GM19351 (cell line): ENCODE results near the gene MMP25.
"Not testable (repeated sequence)": the region's sequence is repeated elsewhere in the genome, so short reads cannot be mapped to it uniquely, and the experiment has no call there.

Source experiments
- ATAC-seq: cut with Tn5 transposase; IDR thresholded peaks from one replicate; pipeline ENCODE4 v1.9.1; 2021; ENCODE audit warnings: mild to moderate bottlenecking, moderate library complexity; ENCODE audit not compliant: unreplicated experiment

Gene MMP25

DNA sequence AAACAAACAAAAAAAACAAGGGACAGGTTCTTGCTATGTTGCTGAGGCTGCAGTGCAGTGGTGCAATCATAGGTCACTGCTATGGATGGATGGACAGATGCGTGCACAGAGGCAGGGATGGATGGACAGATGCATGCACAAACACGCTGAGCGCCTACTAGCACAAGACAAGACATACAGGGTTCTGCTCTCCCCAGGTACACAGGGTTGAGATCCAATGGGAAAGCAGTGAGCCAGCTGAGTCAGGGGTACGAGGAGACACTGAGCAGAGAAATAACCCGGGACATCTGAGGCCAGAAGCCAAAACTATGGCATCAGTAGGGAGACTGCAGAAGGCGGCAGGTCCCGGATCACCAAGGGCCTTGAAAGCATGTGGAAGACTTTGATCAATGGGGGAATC is 25.3 kb downstream of the MMP25 start:
- ATAC-seq, result no peak

DNA sequence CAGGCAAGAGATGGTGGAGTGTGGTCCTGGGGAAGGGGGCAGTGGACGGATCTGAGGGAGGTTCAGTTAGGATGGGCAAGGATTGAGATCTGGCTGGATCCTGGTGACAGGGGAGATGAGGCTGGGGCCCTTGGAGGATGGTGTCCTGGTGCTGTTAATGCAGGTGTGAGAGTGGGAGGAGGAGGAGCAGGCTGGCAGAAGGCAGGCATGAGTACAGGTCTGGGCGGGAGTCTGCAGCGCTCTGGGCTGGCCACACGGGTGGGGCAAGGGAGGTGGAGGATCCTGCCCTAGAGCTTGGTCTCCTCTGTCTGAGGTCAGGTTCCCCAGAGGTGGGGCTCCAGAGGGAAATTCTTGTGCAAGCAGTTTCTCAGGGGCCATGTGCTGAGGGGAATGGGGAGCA is 25.8 kb downstream of the MMP25 start:
- ATAC-seq, result not testable (repeated sequence)

DNA sequence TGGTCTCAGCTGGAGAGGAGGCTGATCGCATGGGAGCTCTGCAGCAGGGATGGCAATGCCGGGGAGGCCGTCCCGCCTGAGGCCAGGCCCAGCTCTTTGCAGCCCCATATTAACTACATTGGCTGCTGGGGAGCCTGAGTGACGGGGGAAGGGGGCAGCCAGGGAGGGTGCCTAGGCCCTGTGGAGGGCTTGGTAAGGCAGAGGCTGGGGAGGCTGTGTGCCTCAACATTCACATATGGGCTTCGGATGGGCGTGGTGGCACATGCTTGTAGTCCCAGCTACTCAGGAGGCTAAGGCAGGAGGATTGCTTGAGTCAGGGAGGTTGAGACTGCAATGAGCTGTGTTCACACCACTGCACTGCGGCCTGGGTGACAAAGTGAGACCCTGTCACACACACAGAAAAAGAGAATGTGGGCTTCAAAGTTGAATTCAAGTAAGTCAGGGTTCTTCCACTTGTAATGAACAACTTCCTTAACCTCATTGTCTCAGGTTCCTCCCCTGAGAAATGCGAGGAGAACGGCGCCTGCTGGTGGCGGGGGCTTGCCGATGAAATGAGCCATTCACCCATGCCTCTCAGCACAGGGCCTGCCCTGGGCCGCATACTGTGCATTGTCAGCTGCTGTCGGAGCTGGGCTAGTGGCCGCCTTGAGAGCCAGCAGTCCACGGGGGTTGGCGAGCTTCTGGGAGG is 26.4 kb downstream of the MMP25 start:
- not testable (repeated sequence) for ATAC-seq

- ATAC-seq, result no peak
These were observed 27.1 kb downstream of the MMP25 start for GRCh38 chr16:3073448-3073847.

DNA sequence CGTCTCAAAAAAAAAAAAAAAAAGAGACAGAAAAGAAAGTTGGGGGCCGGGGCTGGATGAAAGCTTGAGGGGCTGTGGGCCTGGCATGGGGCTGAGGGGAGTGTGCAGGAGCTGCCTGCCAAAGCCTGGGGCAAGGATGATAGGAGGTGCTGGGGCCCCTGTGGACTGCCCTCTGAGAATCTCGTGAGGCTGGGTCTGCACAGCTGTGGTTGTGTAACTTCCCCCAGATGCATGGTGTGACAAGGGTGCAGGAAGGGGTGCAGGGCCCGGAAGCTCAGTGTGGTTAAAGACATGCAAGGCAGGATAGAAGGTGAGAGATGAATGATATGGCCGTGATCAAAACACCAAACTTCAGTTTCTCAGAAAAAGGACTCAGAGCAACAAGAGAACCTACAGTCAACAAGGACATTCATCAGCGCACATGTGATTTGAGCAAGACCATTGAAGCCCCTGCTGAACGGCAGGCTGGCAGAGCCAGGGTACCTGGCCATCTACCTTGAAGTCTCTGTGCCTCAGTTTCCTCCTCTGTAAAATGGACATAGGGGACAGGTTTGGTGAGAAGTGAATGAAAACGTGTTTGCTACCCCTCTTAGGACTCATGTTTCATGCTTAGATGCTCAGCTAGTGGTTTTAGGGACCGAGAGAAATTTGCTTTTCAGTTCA is 28.6 kb downstream of the MMP25 start:
- ATAC-seq, result peak; percentile 87

- ATAC-seq, result no peak
These were observed 29.2 kb downstream of the MMP25 start for GRCh38 chr16:3075523-3075915.

DNA sequence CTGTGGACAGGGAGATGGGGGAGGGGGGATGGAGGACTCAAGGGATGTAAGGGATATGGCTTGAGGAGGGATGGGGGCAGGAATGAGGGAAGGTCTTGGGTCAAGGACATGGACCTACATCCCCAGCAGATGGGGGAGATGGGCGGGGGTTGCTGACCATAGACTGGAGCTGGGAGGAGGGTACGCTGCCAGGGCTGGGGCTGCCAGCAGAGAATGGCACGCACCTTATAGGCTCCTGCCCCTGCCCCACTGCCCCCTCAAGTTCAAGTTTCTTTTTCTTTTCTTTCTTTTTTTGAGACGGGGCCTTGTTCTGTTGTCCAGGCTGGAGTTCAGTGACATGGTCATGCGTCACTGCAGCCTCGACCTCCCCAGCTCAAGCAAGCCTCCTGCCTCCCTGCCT is 29.6 kb downstream of the MMP25 start:
- not testable (repeated sequence) for ATAC-seq

DNA sequence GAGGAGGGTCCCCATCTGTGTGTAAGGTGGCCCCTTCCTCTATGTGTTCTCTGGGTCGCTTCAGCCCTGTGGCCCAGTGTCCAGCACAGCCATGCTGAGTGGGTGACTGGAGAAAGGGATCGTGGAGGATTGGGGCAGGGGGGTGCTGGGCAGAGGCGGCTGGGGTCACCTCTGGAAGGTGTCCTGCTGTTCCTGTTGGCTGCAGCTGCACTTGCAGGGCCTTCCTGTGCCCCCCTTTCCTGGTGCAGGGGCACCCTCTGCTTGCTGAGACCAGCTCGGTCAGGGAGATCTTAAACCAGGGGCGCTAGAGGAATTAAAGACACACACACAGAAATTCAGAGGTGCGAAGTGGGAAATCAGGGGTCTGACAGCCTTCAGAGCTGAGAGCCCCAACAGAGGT is 30.2 kb downstream of the MMP25 start:
- no peak for ATAC-seq

DNA sequence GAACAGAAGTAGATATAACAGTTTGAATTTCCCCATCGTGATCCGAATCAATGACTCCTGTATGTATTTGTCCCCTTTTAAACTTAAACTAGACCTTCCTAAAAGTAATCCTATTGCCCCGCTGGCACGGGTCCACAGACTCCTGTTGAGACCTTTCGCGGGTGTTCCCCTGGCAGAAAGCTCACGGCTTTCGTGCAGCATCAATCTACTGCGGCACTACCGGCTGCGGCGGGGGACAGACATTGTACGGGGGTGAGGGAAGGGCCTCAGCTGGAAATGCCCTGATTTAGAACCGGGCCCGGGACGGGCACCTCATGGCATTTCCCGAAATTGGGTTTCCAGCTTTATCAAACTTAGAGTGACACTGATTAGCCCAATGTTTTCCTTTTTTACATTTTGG is 33.7 kb downstream of the MMP25 start:
- ATAC-seq, result no peak

- not testable (repeated sequence) for ATAC-seq
These were observed 35.6 kb downstream of the MMP25 start for GRCh38 chr16:3081957-3082356.

GRCh38 chr16:3083408-3083807 is 37.0 kb downstream of the MMP25 start:
- ATAC-seq, result not testable (repeated sequence)

DNA sequence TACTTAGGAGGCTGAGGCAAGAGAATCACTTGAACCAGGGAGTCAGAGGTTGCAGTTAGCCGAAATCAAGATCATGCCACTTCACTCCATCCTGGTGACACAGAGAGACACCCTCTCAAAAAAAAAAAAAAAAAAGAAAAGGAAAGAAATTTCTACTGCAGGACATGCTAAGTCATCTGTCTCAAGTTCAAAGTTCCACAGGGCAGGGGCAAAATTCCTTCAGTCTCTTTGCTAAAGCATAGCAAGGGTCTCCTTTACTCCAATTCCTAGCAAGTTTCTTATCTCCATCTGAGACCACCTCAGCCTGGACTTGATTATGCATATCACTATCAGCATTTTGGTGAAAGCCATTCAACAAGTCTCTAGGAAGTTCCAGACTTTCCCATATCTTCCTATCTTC is 38.1 kb downstream of the MMP25 start:
- no peak for ATAC-seq

- ATAC-seq, result no peak
These were observed 38.8 kb downstream of the MMP25 start for GRCh38 chr16:3084969-3085670.

GRCh38 chr16:3085868-3086595 is 39.7 kb downstream of the MMP25 start:
- no peak for ATAC-seq

GRCh38 chr16:3086596-3087242 is 40.4 kb downstream of the MMP25 start:
- no peak for ATAC-seq

DNA sequence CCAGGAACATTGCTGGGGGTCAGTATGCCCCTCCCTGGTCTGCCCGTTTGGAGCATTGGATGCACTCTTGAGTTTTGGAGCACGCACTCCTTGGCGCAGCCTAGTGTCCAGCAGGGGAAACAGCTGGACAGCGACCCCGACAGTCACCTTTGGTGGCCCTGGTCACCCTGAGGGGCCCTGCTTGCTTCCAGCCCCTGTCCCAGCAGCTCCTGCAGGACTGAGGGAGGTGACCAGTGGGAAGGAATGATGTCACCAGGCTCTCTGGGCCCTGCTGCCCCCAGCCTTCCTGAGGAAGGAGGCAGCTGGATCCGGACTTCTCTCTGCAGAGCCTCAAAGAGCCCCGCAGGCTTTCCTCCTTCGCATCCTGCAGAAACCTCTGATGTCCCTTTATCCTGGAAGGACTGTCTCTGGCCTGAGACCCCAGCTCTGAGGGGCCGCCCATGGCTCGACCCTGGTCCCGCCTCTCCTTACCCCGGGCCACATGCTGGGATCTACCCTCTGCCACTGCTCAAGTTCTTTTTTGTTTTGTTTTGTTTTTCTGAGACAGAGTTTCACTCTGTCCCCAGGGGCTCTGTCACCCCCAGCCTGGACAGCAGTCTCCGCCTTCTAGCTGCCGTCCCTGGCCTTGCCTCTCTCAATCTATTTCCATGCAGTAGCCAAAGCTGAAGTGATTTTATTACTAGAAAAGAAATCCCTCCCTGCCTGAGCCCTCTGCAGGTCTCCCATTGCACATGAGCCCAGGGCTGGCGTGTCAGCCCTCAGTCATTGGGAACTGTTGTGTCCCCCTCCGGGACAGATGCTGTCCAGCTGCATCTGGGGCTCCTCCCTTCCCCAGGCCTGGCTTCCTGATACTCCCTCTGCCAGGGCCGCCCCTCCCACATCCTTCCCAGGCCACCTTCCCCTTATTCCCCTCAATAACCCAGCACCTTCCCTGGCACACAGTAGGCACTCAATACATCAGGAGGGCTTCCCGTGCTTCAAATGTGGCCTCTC is 41.2 kb downstream of the MMP25 start:
- ATAC-seq, result no peak

- no peak for ATAC-seq
These were observed 42.1 kb downstream of the MMP25 start for GRCh38 chr16:3088450-3088849.

DNA sequence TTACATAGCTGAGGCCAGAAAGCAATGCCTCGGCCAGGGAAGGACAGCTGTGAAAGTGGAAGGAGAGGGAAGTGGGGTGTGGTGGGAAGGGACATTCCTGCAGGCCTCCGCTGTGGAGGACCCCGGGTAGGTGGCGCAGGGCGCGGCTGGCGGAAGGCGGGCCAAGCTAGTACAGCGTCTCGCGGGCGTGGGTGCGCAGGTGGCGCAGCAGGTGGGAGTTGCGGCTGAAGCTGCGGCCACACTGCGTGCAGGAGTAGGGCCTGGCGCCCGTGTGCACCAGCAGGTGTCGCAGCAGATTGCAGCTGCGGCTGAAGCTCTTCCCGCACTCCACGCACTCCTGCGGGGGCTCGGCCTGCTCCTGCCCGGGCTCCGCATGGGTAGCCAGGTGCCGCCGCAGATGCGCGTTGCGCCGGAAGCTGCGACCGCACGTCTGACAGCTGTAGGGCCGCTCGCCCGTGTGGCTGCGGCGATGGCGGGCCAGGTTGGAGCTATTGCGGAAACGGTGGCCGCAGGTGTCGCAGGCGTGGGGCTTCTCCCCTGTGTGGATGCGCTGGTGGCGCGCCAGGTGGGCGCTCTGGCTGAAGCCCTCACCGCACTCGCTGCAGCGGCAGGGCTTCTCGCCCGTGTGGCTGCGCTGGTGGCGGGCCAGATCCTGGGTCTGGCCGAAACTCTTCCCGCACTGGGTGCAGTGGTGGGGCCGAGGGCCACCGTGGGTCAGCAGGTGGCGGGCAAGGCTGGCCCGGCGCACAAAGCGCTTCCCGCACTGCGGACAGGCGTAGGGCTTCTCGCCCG is 42.8 kb downstream of the MMP25 start:
- no peak for ATAC-seq
